HL-60 (cell line): ENCODE measurements around the gene COA4.

Experiments
- GABPA ChIP-seq: IDR thresholded peaks from 2 replicates; pipeline ENCODE4 v1.6.1; 2012; ENCODE audit warnings: low read depth
- POLR2AphosphoS5 ChIP-seq: IDR thresholded peaks from 2 replicates; pipeline ENCODE4 v1.6.1; 2012; ENCODE audit warnings: low read depth
- SPI1 ChIP-seq: IDR thresholded peaks from 2 replicates; pipeline ENCODE4 v1.6.1; 2012; ENCODE audit warnings: low read depth, mild to moderate bottlenecking, borderline replicate concordance
- TF ChIP-seq, protein P1 (sequence below): IDR thresholded peaks from one replicate; pipeline ENCODE4 v1.5.1; 2011; ENCODE audit warnings: low read length, control low read depth, inconsistent platforms; ENCODE audit not compliant: insufficient read depth
- TF ChIP-seq, protein P2 (sequence below): IDR thresholded peaks from 2 replicates; pipeline ENCODE4 v1.6.1; 2012; ENCODE audit warnings: low read depth; ENCODE audit not compliant: insufficient replicate concordance

DNA sequence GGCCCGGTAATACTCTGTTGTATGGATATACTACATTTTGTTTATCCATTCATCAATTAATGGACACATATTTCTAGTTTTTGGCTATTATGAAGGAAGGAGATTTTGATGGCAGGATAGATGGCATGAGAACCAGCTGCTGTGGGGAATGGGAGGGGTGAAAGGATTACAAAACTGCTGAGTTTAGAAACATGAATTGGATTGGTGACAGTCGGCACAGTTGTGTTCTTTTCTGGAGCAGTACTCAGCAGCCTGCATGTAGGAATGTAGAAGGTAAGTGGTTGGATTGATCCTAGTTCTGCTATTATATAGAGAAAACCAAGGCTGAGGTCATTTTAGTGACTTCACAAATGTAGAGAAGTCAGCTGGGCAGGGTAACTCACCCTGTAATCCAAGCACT, 7.2 kb upstream of the COA4 start:
- TF ChIP-seq POLR2AphosphoS5: no peak
- TF ChIP-seq SPI1: no peak
- TF ChIP-seq, protein P1, sequence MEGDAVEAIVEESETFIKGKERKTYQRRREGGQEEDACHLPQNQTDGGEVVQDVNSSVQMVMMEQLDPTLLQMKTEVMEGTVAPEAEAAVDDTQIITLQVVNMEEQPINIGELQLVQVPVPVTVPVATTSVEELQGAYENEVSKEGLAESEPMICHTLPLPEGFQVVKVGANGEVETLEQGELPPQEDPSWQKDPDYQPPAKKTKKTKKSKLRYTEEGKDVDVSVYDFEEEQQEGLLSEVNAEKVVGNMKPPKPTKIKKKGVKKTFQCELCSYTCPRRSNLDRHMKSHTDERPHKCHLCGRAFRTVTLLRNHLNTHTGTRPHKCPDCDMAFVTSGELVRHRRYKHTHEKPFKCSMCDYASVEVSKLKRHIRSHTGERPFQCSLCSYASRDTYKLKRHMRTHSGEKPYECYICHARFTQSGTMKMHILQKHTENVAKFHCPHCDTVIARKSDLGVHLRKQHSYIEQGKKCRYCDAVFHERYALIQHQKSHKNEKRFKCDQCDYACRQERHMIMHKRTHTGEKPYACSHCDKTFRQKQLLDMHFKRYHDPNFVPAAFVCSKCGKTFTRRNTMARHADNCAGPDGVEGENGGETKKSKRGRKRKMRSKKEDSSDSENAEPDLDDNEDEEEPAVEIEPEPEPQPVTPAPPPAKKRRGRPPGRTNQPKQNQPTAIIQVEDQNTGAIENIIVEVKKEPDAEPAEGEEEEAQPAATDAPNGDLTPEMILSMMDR: no peak
- TF ChIP-seq, protein P2, sequence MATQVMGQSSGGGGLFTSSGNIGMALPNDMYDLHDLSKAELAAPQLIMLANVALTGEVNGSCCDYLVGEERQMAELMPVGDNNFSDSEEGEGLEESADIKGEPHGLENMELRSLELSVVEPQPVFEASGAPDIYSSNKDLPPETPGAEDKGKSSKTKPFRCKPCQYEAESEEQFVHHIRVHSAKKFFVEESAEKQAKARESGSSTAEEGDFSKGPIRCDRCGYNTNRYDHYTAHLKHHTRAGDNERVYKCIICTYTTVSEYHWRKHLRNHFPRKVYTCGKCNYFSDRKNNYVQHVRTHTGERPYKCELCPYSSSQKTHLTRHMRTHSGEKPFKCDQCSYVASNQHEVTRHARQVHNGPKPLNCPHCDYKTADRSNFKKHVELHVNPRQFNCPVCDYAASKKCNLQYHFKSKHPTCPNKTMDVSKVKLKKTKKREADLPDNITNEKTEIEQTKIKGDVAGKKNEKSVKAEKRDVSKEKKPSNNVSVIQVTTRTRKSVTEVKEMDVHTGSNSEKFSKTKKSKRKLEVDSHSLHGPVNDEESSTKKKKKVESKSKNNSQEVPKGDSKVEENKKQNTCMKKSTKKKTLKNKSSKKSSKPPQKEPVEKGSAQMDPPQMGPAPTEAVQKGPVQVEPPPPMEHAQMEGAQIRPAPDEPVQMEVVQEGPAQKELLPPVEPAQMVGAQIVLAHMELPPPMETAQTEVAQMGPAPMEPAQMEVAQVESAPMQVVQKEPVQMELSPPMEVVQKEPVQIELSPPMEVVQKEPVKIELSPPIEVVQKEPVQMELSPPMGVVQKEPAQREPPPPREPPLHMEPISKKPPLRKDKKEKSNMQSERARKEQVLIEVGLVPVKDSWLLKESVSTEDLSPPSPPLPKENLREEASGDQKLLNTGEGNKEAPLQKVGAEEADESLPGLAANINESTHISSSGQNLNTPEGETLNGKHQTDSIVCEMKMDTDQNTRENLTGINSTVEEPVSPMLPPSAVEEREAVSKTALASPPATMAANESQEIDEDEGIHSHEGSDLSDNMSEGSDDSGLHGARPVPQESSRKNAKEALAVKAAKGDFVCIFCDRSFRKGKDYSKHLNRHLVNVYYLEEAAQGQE: no peak
- TF ChIP-seq GABPA: no peak
